Measurements from ENCODE around the gene STRAP.

- no peak for TF ChIP-seq CTCF (conservative IDR thresholded peaks at IDR 0.05 in 1 of 2, IDR thresholded peaks at IDR 0.05 in 1 of 2; ENCODE audit: extremely low read depth in 1 of 2, insufficient read depth in 1 of 2, low read depth in 1 of 2, low read length in 2 of 2)
- TF ChIP-seq EZH2 (IDR thresholded peaks at IDR 0.05; ENCODE audit: borderline replicate concordance, low read length): no peak
Observed at GRCh38 chr12:15936751-15937150, 54.6 kb downstream of the STRAP start.

Data from mammary epithelial cell (primary cell).